RWPE1 (cell line): ENCODE measurements around the gene RHBDD1.

ENCODE experiments used
- CTCF ChIA-PET: fragments of 350-600 bp; sonication (Branson Sonifier 250); formaldehyde crosslinking; extraction: SDS; loops from one replicate; lab custom pipeline; 2021; lab: Yijun Ruan, JAX
- POLR2A ChIA-PET: fragments of 400-600 bp; formaldehyde crosslinking; extraction: SDS; loops from one replicate; lab custom pipeline; 2020; ENCODE audit warnings: antibody characterized with exemption; ENCODE audit not compliant: low non-redundant PET; lab: Yijun Ruan, JAX
- DNase-seq: peaks from one replicate; pipeline ENCODE4 v3.0.0; 2012; ENCODE audit warnings: low spot score
- H3K27ac ChIP-seq: fragments of 450-650 bp; 2 replicates; pipeline ENCODE4 v1.5.1; 2017
- TF ChIP-seq, protein P1 (sequence below): fragments of 450-650 bp; conservative IDR thresholded peaks from 2 replicates; pipeline ENCODE4 v1.5.1; 2017; ENCODE audit warnings: low read depth, mild to moderate bottlenecking

Gene RHBDD1

DNA sequence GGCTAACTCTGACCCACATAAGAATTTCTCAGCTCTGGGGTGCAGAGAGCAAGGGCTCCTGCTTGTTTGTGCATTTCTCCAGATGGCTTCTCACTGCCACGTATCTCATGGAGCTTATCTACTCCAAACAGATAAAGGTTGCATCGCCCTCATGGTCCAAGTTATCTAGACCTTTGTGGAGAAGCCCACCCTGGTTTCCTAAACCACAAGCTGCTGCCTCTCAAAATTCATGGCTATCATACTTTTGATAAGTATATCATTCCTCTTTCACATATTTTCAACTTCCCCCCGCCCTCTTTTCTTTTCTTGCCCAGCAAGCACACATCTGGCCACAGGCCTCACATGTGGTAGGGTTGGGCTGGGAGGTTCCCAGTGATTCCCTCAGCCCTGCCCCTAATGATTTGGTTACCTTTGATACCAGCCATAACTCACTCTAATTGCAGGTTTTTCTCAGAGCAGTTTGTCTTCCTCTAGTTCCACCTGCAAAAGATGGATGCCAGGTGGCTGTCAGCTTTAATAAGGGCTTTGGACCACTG, 146.0 kb downstream of the RHBDD1 start:
- TF ChIP-seq, protein P1, sequence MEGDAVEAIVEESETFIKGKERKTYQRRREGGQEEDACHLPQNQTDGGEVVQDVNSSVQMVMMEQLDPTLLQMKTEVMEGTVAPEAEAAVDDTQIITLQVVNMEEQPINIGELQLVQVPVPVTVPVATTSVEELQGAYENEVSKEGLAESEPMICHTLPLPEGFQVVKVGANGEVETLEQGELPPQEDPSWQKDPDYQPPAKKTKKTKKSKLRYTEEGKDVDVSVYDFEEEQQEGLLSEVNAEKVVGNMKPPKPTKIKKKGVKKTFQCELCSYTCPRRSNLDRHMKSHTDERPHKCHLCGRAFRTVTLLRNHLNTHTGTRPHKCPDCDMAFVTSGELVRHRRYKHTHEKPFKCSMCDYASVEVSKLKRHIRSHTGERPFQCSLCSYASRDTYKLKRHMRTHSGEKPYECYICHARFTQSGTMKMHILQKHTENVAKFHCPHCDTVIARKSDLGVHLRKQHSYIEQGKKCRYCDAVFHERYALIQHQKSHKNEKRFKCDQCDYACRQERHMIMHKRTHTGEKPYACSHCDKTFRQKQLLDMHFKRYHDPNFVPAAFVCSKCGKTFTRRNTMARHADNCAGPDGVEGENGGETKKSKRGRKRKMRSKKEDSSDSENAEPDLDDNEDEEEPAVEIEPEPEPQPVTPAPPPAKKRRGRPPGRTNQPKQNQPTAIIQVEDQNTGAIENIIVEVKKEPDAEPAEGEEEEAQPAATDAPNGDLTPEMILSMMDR = no peak
- no peak overlapping the region for H3K27ac ChIP-seq

DNA sequence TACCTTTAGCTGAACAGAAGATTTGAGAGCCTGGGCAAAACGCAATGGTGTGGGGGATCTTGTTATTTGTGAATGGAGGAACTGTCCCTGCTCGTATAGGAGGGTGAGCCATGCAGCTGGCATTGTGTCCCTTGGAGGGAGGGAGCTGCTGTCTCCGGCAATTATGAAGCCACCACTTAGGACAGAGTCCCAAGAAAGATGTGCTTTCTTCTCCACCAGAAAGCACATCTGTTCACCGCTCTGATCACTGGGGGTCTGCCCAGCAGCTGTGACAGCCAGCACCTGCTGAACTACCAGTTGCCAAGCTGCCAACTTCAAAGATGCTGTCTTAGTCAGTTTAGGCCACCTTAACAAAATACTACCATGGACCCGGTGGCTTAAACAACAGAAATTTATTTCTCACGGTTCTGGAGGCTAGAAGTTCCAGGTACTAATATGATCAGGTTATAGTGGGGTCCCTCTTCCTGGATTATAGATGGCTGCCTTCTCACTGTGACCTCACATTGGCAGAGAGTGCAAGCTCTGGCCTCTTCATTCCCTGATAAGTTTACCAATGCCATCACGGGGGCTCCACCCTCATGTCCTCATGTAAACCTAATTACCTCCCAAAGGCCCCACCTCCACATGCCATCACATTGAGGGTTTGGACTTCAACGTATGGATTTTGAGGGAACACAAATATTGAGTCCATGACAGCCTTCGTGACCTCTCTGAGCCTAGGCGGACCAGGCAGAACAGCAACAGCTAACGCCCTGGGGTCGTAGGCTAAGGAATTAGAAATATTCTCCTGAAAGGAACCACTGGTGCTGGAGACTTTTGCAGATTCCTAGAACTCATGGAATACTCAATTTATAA, 148.3 kb downstream of the RHBDD1 start:
- POLR2A ChIA-PET = no interaction called here
- H3K27ac ChIP-seq = no peak overlapping the region
- TF ChIP-seq, protein P1 = no peak
- no peak for DNase-seq
- CTCF ChIA-PET = interaction anchor here (0.5 to 0.8 kb wide), 5 partner anchors 12 to 1315 kb away, joined by 3 to 5 read pairs (median 3); no protein-coding TSS in a partner anchor

More for the DNA sequence above, 146.0 kb downstream of the RHBDD1 start:
- peak; percentile 20 for DNase-seq
- CTCF ChIA-PET = no interaction called here
- POLR2A ChIA-PET = no interaction called here

DNA sequence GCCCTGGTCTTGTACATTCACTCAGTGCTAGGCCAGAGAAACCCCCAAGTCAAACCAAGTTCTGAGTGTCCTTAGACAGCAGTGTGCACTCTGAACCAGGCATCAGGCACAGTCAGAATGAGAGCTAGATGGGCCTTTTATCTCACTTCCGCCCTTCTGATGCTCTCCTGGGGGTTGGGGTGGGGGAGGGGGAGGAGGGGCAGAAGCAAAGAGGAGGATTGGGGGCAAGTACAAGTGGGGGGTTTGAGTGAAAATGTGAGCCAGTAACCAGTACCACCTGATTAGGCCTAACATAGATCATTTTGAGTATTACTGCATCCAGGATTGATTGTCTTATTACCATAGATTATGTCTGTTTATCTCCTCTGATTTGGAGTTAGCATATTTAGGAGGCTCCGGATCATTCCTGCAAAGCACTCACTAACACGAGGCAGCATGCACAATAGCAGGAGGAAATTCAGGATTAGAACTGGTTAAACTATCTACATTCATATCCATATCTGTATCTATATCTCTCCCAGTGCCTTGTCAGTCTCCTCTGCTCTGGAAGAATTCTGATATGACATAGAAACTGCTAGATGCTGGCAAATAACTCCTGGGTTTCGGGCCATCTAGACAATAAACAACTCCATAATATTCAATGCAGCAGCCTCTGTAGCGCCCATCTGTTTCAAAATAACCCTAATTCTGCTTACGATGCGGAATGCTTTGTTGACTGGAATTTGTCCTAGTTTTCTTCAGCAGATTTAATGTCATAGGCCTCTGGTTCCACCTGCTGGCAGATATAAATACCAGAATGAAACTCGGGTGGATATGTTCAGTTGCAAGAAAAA, 149.1 kb downstream of the RHBDD1 start:
- DNase-seq = peak; percentile 39
- ChIA-PET POLR2A (no interaction called here), CTCF (interaction anchor here (0.5 to 1.3 kb wide), 10 partner anchors 9 to 1320 kb away, joined by 3 to 6 read pairs (median 3); partner anchors contain the start of gene IRS1)
- TF ChIP-seq, protein P1 = peak; percentile 75
- no peak overlapping the region for H3K27ac ChIP-seq

DNA sequence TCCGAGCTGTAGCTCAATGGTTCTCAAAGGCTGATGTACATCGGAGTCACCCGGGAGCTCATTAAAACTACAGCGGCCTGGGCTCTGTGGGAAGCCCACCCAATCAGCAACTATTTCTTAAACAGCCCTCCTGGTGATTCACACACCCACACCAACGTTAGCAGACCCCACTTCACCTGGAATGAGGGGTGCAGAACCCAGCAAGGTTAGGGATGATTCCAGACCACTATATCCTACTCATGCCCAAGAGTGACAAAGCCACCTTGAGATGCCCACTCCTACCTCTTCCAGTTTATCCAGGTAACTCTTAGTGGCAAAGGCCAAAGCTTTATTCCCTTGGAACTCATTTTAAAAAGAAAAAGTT, 149.7 kb downstream of the RHBDD1 start:
- POLR2A ChIA-PET = no interaction called here
- CTCF ChIA-PET = interaction anchor here (0.7 to 1.3 kb wide), 8 partner anchors 9 to 1320 kb away, joined by 3 to 6 read pairs (median 3); partner anchors contain the start of gene IRS1
- DNase-seq = no peak
- H3K27ac ChIP-seq = no peak overlapping the region
- TF ChIP-seq, protein P1 = peak; percentile 28; the same call in 1 of the 2 replicates

DNA sequence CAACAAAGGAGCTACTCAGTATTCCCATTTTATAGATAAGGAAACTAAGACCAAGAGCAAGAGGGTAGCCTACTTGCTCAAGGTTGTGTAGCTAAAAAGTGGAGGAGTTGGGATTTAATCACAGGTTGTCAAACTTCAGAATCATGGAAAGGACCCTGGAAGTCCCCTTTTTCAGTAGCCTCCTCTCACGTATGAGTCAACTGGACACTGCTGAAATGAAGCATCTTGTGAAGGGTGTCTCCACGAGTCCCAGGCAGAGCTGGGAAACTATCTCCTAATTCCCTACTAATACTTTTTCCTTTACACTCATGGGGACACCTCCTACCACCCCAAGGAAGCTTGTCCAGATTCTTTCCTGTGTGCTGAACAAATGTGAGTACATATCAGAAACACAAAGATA, 155.8 kb downstream of the RHBDD1 start:
- no peak overlapping the region for H3K27ac ChIP-seq
- ChIA-PET CTCF (interaction anchor here (0.6 kb wide), 1 partner anchor 9 kb away, joined by 3 read pairs; no protein-coding TSS in a partner anchor), POLR2A (no interaction called here)
- TF ChIP-seq, protein P1 = no peak
- no peak for DNase-seq

DNA sequence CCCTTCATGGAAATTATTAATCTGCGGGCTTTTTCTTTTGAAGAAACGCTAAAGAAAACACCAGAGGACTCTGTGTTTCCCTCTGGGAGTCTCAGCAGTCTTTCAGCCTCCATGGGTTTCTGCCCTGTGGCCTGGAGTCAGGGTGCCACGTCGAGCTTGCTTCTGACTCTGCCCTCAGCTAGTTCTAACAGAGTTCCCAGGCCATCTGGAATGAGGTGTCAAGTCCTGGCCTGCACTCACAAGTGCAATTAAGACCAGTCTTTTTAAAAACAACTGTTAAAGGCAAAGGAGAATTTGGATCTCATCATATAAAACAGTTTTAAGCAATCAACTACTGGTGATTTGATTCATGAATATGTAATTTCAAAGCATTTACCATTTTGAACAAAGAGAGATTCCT, 157.3 kb downstream of the RHBDD1 start:
- ChIA-PET CTCF (interaction anchor here (0.5 to 1.5 kb wide), 2 partner anchors 191 to 232 kb away, joined by 4 read pairs; no protein-coding TSS in a partner anchor), POLR2A (no interaction called here)
- no peak overlapping the region for H3K27ac ChIP-seq
- TF ChIP-seq, protein P1 = no peak
- no peak for DNase-seq
